ENCODE results near the gene CPLANE2.

The CPLANE2 gene

DNA sequence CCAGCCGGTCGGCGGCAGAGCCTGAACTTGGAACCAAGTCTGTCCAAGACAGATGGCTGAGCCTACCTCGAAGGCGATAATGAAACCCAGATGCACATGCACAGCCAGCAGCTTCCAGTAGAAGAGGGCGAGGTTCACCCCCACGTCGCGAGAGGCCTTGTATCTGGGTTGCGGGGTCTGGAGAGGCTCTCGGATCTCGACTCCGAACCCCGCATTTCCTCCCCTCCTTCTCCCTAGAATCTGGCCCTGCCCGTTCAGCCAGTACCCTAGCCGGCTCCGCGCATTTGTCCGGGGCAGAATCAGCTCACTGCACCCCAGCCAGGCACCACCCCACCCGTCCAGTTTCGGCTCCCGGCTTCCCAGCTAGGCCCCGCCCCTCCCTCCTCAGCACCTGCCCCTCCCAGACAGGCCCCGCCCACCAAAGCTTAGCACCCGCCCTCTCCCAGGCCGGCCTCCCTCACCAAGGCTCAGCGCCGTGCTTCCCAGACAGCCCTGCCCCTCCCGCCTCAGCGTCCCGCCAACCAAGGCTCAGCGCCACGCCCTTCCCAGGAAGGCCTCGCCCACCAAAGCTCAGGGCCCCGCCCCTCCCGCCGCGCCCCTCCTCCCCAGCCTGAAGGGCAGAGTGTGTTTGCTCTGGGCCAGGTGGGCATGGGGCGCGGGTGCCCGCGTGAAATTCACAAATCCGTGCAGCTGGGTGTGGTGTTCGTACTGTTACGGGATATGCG lies 19.8 kb downstream of the CPLANE2 start:
- TF ChIP-seq FOXM1 (IDR thresholded peaks at IDR 0.05; ENCODE audit: borderline replicate concordance, low read depth) (no peak), TCF12 (IDR thresholded peaks at IDR 0.05; ENCODE audit: low read depth) (no peak), YY1 (IDR thresholded peaks at IDR 0.05; ENCODE audit: low read depth) (0 out of 2 replicates have a peak, but pooled peaks have one; percentile 24), TAF1 (IDR thresholded peaks at IDR 0.05; ENCODE audit: low read depth) (peak; percentile 52; the same call in 1 of the 2 replicates), ZBTB7A (IDR thresholded peaks at IDR 0.05; ENCODE audit: low read depth) (peak; percentile 68), NFIC (IDR thresholded peaks at IDR 0.05) (peak; percentile 26; the same call in 1 of the 2 replicates)
- TF ChIP-seq, protein P1, sequence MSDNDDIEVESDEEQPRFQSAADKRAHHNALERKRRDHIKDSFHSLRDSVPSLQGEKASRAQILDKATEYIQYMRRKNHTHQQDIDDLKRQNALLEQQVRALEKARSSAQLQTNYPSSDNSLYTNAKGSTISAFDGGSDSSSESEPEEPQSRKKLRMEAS (IDR thresholded peaks at IDR 0.05) = peak; percentile 88

DNA sequence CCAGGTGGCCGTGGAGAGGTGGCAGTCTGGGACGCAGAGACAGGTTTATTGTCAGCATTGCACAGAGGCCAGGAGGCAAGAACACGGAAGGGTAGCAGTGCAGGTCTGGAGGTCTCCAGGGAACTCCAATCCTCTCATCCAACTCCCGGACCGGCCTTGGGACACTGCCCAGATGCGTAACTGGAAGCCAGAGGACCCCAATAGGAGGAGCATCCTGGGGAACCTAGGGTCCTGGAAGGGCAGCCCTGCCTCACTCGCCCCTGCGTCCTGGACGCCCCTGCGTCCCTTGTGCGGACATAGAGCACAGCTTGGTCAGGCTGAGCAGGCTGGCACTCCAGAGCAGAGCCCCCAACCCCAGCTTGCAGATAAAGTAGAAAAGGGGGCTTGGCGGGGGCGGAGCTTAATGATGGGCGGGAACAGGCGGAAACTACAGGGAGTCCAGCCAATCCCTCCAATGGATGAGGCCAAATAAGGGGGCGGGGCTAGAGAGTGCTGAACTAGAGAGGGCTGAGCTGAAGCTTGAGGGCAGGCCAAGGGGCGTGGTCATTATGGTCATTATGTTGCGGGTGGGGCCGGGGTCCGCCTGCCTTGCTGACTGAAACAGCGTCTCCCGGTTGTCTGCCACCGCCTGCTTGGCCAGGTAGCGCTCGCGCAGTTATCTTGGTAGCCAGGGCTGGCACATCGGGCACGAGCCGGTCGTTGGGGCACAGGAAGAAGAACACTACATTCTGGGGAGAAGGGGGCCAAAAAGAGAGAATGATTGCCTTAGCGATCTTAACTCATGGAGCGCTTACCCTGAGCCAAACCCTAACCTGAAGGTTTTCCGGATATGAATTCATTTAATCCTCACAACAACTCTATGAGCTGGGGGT lies 20.9 kb downstream of the CPLANE2 start:
- peak; percentile 91 for TF ChIP-seq ZBTB7A (IDR thresholded peaks at IDR 0.05; ENCODE audit: low read depth)
- TF ChIP-seq, protein P1 (IDR thresholded peaks at IDR 0.05) = no peak

DNA sequence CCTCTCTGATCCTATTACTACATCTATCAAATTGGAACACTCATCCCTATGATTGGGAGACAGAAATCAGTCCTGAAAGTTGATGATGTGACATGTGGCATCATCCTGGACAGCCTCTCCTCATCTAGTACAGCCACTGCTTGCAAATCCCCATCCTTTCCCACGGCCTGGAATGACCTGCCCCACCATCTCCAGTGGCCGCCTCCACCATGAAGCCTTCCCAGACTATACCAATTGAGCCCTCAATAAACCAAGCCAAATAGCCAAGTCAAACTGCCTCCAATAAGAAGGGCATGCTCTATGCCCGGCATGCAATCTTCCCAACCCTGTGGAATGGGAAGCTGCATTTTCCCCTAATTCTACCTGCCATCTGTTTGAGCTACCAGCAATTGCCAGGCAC lies 24.0 kb downstream of the CPLANE2 start:
- TF ChIP-seq FOXM1 (IDR thresholded peaks at IDR 0.05; ENCODE audit: borderline replicate concordance, low read depth) = no peak
- no peak for TF ChIP-seq TCF12 (IDR thresholded peaks at IDR 0.05; ENCODE audit: low read depth)
- TF ChIP-seq, protein P2, sequence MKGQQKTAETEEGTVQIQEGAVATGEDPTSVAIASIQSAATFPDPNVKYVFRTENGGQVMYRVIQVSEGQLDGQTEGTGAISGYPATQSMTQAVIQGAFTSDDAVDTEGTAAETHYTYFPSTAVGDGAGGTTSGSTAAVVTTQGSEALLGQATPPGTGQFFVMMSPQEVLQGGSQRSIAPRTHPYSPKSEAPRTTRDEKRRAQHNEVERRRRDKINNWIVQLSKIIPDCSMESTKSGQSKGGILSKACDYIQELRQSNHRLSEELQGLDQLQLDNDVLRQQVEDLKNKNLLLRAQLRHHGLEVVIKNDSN (IDR thresholded peaks at IDR 0.05) = no peak
- TF ChIP-seq RAD21 (IDR thresholded peaks at IDR 0.05; ENCODE audit: low read depth) = no peak
- TF ChIP-seq NFIC (IDR thresholded peaks at IDR 0.05) = no peak
- no peak for TF ChIP-seq CREB1 (IDR thresholded peaks at IDR 0.05; ENCODE audit: low read depth)
- TF ChIP-seq EP300 (IDR thresholded peaks at IDR 0.05; ENCODE audit: borderline replicate concordance) = no peak
- TF ChIP-seq YY1 (IDR thresholded peaks at IDR 0.05; ENCODE audit: low read depth) = no peak
- TF ChIP-seq TAF1 (IDR thresholded peaks at IDR 0.05; ENCODE audit: low read depth) = no peak

DNA sequence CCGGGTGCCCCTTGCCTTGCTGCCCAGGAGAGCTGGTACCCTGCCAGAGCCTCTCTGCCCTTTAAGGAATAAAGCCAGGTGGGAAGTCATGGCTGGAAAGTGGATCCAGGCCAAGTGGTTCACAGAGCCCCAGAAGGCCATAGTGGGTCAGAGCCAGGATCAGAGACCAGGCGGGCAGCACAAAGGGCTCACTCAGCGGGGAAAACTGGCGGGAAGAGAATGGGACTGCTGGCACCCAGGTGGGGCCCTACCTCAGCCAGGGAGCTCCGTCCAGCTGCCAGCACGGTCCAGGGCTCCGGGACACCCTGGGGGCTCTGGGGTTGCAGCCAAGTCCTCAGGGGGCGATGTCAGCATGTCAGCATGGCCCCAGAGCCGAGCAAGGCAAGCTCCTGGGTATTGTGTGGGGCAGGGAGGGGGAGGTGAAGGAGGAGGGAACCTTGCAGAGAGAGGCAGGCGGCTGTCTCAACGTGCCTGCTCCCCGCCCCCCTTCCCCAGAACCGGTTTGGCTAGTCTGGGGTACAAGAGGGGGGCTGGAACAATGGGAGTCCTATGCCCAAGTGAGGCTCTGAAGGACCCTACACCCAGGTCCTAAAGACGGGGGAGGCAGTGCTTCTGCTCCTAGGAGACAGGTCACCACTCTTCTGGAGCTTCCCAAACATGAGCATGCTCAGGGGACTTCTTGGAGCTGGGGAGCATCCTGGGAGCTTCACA lies 24.6 kb downstream of the CPLANE2 start, which contains the start of gene ARHGEF19:
ARHGEF19 (minus strand) TSS at position 402 of the 711 bp plus-strand sequence. CDS start 3,598 bp downstream, outside the sequence.
- TF ChIP-seq TEAD4 (IDR thresholded peaks at IDR 0.05) (peak; percentile 86), TAF1 (IDR thresholded peaks at IDR 0.05; ENCODE audit: low read depth) (peak; percentile 29; the same call in 1 of the 2 replicates), NFIC (IDR thresholded peaks at IDR 0.05) (peak; percentile 99), EGR1 (IDR thresholded peaks at IDR 0.05) (no peak), CEBPB (IDR thresholded peaks at IDR 0.05) (peak; percentile 17; the same call in 1 of the 2 replicates), YY1 (IDR thresholded peaks at IDR 0.05; ENCODE audit: low read depth) (peak; percentile 56; the same call in 1 of the 2 replicates), ZBTB7A (IDR thresholded peaks at IDR 0.05; ENCODE audit: low read depth) (0 out of 2 replicates have a peak, but pooled peaks have one; percentile 55), TCF12 (IDR thresholded peaks at IDR 0.05; ENCODE audit: low read depth) (peak; percentile 99), FOXM1 (IDR thresholded peaks at IDR 0.05; ENCODE audit: borderline replicate concordance, low read depth) (peak; percentile 85), EP300 (IDR thresholded peaks at IDR 0.05; ENCODE audit: borderline replicate concordance) (peak; percentile 94), CREB1 (IDR thresholded peaks at IDR 0.05; ENCODE audit: low read depth) (0 out of 2 replicates have a peak, but pooled peaks have one; percentile 30), RAD21 (IDR thresholded peaks at IDR 0.05; ENCODE audit: low read depth) (peak; percentile 14; the same call in 1 of the 2 replicates)
- TF ChIP-seq, protein P1 (IDR thresholded peaks at IDR 0.05) = peak; percentile 87
- TF ChIP-seq, protein P2 (IDR thresholded peaks at IDR 0.05) = peak; percentile 31; the same call in 1 of the 2 replicates
- TF ChIP-seq, protein P3, sequence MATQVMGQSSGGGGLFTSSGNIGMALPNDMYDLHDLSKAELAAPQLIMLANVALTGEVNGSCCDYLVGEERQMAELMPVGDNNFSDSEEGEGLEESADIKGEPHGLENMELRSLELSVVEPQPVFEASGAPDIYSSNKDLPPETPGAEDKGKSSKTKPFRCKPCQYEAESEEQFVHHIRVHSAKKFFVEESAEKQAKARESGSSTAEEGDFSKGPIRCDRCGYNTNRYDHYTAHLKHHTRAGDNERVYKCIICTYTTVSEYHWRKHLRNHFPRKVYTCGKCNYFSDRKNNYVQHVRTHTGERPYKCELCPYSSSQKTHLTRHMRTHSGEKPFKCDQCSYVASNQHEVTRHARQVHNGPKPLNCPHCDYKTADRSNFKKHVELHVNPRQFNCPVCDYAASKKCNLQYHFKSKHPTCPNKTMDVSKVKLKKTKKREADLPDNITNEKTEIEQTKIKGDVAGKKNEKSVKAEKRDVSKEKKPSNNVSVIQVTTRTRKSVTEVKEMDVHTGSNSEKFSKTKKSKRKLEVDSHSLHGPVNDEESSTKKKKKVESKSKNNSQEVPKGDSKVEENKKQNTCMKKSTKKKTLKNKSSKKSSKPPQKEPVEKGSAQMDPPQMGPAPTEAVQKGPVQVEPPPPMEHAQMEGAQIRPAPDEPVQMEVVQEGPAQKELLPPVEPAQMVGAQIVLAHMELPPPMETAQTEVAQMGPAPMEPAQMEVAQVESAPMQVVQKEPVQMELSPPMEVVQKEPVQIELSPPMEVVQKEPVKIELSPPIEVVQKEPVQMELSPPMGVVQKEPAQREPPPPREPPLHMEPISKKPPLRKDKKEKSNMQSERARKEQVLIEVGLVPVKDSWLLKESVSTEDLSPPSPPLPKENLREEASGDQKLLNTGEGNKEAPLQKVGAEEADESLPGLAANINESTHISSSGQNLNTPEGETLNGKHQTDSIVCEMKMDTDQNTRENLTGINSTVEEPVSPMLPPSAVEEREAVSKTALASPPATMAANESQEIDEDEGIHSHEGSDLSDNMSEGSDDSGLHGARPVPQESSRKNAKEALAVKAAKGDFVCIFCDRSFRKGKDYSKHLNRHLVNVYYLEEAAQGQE (IDR thresholded peaks at IDR 0.05; ENCODE audit: low read depth) = no peak; the same call in 1 of the 2 replicates

DNA sequence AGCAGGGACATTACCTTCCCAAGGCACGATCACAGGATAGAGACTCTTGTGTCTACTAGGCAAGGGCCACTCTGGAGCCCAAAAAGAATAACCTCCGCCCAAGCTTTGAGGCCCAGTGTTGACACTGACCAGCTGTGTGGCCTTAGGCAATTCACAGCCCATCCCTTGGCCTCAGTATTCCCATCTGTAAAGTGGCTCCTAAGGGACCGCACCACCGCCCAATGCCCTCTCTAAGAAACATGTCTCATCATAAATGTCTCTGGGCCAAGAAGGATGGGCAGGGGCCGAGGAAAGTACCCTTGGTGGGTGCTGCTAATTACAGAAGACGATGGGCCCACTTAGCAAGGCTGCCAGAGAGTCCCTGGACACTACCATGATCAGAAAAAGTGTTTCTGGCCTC lies 25.2 kb downstream of the CPLANE2 start:
- TF ChIP-seq ZBTB7A (IDR thresholded peaks at IDR 0.05; ENCODE audit: low read depth) (no peak), CEBPB (IDR thresholded peaks at IDR 0.05) (no peak), FOXM1 (IDR thresholded peaks at IDR 0.05; ENCODE audit: borderline replicate concordance, low read depth) (no peak), RAD21 (IDR thresholded peaks at IDR 0.05; ENCODE audit: low read depth) (no peak), NFIC (IDR thresholded peaks at IDR 0.05) (no peak), TAF1 (IDR thresholded peaks at IDR 0.05; ENCODE audit: low read depth) (no peak), YY1 (IDR thresholded peaks at IDR 0.05; ENCODE audit: low read depth) (no peak), EGR1 (IDR thresholded peaks at IDR 0.05) (no peak), TEAD4 (IDR thresholded peaks at IDR 0.05) (no peak), EP300 (IDR thresholded peaks at IDR 0.05; ENCODE audit: borderline replicate concordance) (no peak), CREB1 (IDR thresholded peaks at IDR 0.05; ENCODE audit: low read depth) (no peak)
- TF ChIP-seq, protein P2 (IDR thresholded peaks at IDR 0.05) = no peak
- TF ChIP-seq, protein P1 (IDR thresholded peaks at IDR 0.05) = no peak
- TF ChIP-seq, protein P3 (IDR thresholded peaks at IDR 0.05; ENCODE audit: low read depth) = no peak

Measured in Ishikawa (cell line).